IPS-NIHi7 (cell line): ENCODE measurements around the gene HOGA1.

Source experiments
- DNase-seq: peaks from one replicate; pipeline ENCODE4 v3.0.0; 2012; ENCODE audit warnings: mixed read lengths; ENCODE audit errors: extremely low spot score

HOGA1 gene

DNA sequence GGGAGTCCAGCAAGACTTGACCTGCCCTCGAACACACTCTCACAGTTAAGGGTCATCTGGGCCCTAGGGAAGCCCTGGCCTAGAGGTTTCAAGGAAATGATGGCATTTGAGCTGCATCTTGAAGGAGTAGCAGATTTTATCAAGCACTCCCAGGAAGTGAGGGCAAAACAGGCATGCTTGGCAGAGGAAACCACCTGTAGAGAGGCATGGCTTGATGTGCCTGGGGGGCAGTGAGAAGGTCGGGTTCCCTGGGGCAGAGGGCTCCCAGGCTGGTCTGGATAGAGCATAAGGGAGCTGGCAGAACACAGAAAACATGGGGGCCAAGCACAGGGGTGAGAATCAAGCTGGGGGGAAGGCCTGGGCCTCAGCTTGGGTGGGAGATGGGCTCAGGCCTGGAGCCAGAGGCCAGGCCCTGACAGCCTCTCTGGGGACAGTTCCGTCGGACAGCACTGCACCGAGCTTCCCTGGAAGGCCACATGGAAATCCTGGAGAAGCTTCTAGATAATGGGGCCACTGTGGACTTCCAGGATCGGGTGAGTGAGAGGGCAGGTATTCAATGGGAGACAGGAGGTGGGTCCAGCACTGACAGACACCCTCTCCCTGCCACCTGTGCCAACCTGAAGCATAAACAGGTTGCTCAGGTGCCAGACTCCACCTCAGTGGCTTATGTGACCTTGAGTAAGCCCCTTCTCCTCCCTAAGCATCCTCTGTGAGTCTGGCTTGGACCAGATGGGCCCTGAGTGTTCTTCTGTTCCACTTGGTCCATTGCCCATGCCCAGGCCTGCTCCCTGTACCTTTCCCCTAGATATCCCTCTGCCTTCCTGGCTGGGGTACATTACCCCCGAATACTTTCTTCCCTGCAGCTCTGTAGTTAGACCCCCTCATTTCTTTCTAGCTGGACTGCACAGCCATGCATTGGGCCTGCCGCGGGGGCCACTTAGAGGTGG, 3.5 kb upstream of the HOGA1 start:
- no peak for DNase-seq

DNA sequence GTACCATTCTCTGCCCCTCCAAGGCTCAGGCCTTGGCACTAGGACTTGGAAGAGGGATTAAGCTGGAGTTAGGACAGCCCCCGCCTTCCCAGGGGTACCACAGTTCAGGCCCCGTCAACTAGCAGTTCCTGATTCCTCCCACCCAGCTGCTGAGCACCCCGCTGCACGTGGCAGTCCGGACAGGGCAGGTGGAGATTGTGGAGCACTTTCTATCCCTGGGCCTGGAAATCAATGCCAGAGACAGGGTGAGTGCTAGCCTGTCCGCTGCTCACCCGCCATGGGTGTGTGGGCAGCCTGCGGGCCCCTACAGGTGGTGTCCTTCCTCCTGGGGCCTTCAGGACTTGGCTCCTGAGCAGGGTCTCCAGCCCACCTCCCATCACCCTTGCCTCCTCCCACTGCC, 2.0 kb upstream of the HOGA1 start:
- DNase-seq: no peak

DNA sequence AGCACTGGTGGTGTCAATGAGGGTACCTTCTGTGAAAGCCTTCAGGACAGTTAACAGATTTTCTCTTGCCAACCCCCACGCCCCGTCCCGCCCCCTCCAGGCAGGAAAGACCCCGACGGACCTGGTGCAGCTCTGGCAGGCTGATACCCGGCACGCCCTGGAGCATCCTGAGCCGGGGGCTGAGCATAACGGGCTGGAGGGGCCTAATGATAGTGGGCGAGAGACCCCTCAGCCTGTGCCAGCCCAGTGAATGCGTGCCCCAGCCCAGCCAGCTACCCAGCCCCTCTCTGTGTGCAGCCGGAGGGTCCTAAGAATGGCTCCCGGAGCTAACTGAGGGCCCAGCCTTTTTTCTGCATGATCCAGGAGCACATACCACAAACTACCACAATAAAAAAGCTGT, 713 bp upstream of the HOGA1 start:
- no peak for DNase-seq

DNA sequence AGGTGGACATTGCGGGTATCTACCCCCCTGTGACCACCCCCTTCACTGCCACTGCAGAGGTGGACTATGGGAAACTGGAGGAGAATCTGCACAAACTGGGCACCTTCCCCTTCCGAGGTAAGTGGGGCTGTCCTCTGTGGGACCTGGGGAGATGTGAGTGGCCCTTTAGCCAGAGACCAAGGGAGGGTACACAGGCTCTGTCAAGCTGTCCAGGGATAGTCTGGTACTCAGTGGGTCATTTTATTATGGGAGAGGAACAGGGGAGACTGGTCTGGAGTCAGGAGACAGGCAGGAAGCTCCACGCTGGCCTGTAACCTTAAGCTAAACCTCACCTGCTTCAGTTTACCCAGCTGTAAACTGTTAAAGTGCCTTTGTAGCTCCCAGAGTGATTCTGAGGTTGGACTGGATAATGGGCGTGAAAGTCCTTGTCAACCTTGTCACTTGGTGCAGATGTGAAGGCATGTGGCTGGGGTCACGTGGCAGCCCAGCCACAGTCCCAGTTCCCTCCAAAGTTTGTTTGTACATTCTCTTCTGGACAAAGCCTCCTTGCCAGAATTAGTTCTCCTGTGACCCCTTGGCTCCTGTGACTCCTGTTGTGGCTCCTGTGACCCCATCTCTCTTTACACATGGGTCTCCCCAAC, 729 bp downstream of the HOGA1 start:
- no peak for DNase-seq

DNA sequence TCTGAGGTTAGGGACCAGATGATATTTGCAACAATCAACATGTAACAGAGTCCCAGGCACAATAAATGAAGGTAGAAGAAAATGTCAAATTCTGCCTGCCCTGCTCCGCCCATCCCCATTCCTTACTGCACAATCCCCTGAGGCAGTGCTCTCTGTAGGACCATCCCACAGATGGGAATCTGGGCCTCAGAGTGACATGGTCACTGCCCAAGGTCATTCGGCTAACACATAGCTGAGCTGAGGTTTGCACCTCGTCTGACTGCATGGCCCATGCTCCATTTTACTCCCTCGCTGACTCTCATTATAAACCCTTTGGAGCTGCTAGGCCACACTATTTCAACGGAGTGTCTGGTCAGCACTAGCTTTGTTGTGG, 1.2 kb downstream of the HOGA1 start:
- DNase-seq: no peak

DNA sequence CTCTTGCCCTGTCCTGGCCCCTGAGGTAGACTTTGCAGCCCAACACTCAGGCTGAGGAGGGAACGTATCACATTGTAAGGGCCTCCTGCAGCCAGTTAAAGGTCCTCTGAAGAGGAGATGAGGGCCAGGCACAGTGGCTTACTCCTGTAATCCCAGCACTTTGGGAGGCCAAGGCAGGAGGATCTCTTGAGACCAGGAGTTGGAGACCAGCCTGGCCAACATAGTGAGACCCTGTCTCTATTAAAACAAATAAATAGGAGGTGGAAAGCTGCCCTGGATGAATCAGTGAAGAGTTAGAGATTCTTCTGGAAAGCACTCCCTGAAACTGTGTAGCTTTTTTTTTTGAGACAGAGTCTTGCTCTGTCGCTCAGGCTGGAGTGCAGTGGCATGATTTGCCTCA, 3.0 kb downstream of the HOGA1 start:
- DNase-seq: no peak

DNA sequence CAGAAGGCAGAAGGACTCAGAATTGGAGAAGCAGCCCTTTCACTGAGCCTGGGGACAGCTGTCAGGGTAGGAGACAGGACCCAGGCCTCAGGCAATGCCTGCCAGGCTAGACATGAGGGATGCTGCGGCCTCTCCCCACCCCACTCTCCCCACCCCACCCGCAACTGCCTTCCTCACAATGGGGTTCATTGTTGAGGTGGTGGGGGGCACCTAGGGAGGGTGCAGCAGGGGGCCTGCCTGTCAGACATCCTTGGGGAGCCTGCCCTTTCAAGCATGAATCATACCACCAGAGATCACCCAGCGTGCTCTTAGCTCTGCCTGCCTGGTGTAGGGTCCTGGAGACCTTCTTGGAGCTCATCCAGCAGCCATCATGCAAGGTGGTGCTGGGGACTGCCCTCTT, 5.3 kb downstream of the HOGA1 start, which contains the start of gene C10orf62:
TSS of gene C10orf62 (plus strand) at position 243 of the 400 bp plus-strand sequence. CDS start 177 bp downstream, outside the sequence.
- no peak for DNase-seq

DNA sequence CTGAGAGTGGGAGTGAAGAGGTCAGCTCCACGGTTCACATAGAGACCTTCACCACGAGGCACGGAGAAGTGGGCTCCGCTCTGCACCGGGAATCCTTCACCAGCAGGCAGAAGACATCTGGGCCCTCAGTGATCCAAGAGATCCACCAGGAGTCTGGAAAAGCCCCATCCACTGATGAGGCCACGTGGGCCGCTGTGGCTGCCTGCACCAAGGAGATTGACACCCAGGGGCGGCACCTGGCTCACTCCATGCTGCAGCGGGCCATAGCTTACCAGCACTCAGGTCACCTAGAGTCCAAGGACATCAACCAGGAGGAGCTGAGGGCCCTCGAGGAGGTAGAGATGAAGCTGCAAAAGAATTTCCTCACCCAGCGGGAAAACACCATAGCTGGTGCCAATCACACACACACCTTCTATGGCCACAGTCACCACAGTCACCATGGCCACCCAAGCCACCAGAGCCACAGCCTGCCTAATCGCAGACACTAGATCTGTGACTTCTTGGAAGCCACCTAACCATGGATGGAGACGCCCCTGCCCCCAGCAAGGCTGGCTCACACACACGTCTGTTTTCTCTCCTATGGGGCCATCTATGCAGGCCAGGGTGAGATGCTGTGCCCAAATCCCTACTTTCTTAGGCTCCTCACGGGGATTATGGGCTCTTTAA, 6.0 kb downstream of the HOGA1 start:
- DNase-seq: no peak

DNA sequence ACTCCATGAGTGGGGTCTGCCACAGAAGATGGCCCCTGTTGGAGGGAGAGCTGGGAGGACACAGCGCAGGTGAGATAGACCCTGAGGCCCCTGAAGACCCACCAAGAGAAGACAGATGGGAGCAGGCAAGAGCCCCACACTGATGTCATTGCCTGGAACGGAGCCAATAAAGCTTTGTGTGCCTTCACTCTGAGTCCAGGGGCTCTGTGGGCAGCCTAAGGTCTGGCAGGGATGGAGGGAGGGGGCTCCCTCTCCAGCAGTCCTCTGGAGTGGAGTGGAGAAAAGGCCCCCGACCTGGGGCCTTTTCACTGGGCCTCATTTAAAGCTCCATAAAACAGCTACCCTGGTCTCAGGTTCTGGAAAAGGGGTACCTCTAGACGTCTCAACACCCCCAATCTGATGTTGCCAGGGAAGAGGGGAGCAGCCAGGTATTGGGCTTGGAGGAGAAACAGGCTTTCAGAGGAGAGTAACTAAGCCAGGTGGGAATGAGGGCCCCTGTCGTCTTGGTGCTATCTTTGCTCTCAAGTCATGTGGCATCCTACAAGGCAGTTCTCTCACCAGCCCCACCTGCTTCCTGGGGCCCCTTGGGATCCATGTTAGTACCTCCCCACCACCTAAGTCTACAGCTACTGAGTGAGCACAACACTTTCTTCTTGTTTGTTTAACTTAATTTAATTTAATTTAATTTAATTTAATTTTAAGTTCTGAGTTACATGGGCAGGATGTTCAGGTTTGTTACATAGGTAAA, 6.7 kb downstream of the HOGA1 start:
- no peak for DNase-seq

DNA sequence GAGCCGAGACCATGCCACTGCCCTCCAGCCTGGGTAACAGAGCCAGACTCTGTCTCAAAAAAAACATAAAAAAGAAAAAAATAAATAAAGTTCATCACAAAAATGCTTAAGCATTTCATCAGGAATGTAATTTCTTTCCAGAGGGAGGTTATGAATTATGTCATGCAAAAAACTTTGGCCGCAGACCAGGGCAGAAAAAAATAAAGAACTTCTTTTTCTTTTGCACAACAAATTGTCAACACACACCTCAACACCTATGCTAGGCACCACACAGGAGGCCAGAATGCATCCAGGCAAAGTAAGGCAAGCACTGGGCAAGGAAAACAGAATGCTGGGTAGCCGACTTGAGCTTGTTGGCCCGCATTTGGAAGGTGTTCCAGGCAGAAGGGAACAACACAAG, 9.2 kb downstream of the HOGA1 start:
- DNase-seq: no peak

DNA sequence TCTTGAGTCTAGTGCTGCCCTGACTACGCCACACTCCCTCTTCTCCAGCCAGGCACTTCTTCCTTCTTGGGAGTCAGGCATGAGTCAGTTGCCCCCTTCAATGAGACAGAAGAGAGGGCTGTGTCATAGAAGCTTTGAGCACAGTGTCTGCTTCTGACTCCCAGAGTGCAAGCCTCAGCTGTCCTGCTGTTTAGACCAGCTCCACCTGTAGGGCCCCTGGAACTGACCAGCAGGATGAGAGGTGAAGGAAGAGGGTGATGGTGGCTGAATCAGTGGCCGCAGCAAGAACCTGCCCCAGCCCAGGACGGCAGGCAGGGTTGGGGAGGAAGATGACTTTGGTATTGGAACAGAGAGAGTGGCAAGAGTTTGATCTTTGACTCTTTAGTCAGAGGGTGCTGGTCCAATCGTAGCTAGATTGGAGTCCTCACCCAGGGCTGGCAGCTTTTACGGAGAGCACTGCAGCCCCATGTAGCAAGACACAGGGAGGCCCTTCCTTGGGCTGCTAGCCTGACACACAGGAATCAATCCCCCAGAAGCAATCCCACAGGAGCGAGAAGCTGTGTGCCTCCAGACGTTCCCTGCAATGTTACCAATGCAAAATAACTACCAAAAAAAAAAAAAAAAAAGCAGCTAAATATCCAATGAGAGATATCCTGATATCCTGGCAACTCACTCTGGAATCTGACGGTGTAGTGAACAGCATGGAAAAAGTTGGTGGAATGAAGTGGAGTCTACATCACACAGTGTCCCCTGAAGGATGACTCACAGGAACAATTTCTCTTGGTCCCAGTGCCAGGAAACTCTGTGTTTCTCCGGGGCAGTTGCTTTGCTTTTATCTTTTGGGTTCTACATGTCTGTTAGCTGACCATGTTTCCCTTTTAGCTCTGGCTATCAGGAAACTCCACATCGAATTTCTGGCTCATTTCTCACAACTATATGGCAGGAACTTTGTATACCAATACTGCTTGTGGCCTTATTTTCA, 12.2 kb downstream of the HOGA1 start:
- no peak for DNase-seq

DNA sequence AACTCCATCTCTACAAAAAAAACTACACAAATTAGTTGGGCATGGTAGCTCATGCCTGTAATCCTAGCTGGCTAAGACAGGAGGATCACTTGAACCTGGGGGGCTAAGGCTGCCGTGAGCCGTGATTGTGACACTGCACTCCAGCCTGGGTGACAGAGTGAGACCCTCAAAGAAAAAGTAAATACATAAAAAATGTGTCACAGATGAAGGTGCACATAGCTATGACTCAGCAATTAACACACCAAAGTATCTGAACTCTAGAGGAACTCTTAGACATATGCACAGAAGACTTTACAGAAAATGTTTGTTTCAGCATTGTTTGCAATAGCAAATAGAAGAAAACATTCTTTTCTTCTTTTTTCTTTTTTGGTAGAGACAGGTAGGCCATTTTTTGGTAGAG, 13.6 kb downstream of the HOGA1 start:
- no peak for DNase-seq

DNA sequence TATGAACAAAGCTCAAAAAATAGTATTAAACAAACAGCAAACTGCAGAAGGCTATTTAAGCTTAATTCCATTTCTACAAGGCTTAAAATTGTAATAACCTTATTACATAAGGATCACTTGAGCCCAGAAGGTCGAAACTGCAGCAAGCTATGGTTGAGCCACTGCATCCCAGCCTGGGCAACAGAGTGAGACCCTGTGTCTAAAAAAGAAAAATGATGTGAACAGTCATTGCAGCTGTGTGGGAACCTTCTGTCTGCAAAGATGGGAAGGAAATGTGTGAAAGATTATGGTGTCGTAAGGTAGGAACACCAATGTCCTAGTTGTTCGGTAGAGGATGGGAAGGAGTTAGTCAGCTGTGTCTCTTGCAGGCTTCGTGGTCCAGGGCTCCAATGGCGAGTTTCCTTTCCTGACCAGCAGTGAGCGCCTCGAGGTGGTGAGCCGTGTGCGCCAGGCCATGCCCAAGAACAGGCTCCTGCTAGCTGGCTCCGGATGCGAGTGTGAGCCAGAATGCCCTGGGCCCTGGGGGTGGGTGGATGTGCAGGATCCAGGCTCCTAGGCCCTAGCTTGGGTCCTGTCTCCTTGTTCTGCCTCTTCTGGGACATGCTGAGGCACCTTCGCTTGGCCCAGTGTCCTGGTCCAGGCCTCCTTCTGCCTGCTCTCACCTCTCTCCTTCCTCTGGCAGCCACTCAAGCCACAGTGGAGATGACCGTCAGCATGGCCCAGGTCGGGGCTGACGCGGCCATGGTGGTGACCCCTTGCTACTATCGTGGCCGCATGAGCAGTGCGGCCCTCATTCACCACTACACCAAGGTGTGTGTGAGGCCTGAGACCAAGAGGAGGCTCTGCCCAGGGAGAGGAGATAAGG, 14.4 kb downstream of the HOGA1 start:
- no peak for DNase-seq

DNA sequence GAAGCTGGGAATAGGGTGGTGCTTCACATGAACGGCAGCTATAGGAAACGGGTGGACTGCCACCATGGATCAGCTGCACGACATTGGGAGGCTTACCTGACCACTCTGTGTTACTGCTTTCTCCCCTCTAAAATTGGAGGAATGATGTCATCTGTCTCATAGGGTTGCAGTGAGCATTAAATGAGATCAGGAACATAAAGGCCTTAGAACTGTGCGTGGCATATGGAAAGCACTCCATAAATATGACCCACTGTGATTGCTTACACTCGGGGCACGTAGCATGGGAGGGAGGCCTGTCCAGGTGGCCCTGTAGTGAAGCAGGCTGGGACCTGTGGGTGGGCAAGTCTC, 15.1 kb downstream of the HOGA1 start:
- no peak for DNase-seq

DNA sequence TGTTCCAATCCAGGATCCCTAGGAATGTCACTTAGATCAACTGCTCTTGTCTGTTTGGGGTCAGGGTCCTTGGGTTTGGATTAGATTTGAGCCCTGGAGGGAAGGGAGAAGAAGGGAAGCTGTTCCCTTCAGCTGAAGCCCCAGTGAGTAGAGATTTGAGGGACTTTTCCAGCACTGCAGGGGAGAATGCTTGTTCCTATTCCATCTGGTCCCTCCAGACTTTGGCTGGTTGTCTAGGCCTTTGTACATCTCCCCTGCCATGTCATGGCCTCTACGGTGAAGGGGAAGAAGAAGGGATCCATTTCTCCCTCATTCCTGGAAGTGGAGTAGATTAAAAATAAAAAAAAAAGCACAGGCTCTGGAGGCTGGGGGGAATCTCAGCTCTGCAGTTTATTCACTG, 16.4 kb downstream of the HOGA1 start:
- no peak for DNase-seq

DNA sequence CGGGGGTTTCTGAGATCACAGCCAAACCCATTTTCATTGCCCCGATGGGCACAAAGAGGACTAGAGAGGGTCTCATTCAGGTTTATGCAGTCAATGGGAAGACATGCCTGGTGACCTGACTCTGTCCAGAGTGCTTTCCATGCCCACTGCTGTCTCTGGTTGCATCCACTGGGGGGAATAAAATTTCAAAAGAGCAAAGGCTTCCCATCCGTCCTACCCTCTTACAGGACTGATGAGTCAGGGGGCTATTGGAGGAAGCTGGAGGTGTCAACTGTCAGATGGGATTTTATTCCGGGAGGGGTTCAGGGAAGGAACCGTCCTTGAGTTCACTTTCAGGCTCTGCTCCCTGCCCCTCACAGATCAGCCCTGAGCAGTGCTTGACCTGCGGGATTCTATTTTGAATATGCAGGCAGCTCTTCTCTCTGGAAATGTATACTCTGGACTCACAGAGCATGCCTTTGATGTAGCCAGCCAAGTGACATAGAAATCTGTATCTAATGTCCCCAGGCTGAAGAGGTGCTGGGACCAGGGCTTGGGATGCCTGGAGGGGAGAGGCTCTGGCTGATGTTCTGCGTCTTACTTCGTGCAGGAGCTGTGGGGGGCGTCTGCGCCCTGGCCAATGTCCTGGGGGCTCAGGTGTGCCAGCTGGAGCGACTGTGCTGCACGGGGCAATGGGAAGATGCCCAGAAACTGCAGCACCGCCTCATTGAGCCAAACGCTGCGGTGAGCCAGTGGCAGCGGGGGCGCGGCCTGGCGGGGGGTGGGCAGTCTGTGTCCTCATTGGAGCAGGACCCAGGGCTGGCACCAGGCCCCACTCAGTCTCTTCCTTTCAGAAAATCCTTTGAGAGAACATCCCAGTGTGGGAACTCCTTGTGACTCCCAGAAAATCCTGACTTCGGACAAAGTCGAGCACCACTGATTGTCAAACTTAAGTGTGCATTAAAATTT, 17.4 kb downstream of the HOGA1 start:
- no peak for DNase-seq

DNA sequence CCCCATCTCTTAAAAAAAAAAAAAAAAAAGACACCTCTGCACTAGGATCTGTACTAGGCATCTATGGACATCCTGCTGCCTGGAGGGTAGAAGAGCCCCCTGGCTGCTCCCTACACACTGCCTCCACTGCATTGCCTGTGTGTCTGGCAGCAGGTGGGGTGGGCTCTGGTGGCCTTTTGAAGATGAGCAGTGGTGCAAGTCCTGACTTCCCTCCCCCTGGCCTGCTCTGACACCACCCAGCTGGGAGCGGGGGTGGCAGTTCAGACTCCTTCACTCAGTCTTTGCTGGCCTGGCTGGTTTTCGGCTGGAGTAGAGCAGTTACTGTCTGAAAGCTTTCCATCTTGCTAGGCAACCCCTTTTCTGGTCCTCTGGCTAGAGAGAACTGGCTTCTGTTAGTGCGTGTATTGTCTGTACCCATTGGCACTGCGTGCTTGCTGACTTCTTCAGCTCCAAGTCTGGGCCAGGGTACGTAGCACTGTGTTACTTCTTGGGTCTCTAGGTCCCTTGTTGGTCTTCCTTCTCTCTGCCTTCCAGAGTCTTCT, 23.0 kb downstream of the HOGA1 start:
- no peak for DNase-seq

DNA sequence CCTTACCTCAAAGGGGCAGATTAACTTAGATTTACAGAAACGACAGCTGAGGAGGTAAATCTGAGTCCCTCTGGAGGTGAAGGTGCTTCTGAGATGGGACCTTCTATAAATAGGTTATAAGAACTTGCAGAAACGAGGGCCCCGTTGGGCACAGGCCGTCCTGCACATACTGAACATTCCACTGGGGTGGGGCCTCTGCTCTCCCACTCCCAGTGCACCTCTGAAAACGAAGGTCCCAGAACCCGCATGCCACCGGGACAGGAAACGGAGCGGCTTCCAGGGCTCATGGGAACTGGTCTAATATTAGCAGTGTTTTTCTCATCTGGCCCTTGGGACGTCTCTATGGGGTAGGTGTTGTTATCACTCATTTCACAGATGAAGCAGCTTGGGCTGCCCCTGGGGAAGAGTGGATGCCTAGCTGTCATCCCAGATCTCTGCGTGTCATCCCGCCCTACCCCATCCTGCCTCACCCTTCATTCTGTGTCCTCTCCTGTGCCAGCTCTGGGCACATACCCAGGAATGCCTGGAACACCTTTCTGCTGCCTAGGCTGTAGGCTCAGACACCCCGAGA, 24.9 kb downstream of the HOGA1 start:
- DNase-seq: no peak
